Adrenal gland (tissue), 5 donors: ENCODE results near the gene ARID5A.

ENCODE experiments used
- POLR2A ChIP-seq, 2 donors: fragments of 450-650 bp; IDR thresholded peaks; one replicate each; pipeline ENCODE4 v1.6.1; 2017; ENCODE audit warnings: antibody characterized with exemption in 2 of 2, mild to moderate bottlenecking in 2 of 2, moderate library complexity in 1 of 2
- TF ChIP-seq, protein P1 (sequence below), 6 experiments: fragments of 450-650 bp in 4 of 6; fragments of 200-600 bp in 2 of 6; sonication (generic) in 1 of 6; IDR thresholded peaks; 1 replicate in 5 of 6; 2 replicates in 1 of 6; pipeline versions ENCODE4 v1.5.1 to v1.8.0; 2016 to 2021; ENCODE audit warnings: antibody characterized with exemption in 6 of 6, mild to moderate bottlenecking in 2 of 6, moderate library complexity in 1 of 6
- donor health status: DM: no; HTN: no; CAD: no.

DNA sequence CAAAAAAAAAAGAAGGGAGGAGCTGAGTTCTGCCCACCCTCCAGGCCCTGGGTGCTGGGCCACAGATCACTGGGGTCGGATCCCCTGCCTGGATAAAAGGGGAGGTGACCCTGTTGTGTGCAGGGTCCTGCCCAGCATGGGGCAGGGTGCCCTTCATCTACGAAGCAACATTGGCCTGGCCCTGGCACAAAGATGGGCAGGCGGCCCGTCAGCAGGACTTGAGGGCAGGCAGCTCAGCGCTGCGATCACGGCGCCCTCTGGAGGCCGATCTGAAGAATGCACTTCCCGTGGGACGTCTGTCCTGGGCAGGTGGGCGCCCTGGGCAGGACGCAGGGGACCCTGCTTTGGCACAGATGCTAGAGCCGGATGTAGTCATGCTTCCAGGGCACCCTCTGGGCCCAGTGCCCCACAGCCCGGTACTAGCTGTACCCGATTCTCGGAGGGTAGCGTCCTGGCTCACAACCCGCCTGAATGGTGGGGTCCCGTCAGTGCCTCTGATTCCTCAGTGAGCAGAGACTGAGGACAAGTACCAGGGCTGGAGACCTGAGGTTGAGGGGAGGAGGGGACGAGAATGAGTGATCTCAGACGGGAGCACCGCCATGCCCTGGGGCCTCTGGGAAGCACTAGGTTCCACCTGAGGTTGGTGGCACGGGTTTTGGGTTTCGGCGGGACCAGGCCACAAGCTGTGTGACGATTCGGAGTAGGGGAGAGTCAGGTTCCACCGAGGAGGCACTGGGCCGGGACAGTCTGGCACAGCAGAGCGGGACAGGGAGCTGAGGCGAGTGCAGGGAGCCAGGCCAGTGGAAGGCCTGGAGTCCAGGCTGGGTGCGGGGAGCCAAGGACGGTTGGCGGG, 18.0 kb downstream of the ARID5A start:
- TF ChIP-seq, protein P1, sequence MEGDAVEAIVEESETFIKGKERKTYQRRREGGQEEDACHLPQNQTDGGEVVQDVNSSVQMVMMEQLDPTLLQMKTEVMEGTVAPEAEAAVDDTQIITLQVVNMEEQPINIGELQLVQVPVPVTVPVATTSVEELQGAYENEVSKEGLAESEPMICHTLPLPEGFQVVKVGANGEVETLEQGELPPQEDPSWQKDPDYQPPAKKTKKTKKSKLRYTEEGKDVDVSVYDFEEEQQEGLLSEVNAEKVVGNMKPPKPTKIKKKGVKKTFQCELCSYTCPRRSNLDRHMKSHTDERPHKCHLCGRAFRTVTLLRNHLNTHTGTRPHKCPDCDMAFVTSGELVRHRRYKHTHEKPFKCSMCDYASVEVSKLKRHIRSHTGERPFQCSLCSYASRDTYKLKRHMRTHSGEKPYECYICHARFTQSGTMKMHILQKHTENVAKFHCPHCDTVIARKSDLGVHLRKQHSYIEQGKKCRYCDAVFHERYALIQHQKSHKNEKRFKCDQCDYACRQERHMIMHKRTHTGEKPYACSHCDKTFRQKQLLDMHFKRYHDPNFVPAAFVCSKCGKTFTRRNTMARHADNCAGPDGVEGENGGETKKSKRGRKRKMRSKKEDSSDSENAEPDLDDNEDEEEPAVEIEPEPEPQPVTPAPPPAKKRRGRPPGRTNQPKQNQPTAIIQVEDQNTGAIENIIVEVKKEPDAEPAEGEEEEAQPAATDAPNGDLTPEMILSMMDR (IDR thresholded peaks at IDR 0.05) = peak; percentile 79 to 97 (median 87)
- no peak for TF ChIP-seq POLR2A (IDR thresholded peaks at IDR 0.05)
